SK-N-SH (cell line): ENCODE results near the gene SMG1. TPM values are rescaled to one million over a fixed set of nuclear protein-coding genes. Genes with fewer than 3 reads are reported as not detected.
A peak's percentile ranks its signal among the peaks of the same experiment; 100 is the strongest.

Source experiments
- CTCF ChIA-PET: fragments of 300-600, 350-600 bp; formaldehyde crosslinking; extraction: SDS; loops from one replicate; lab custom pipeline; 2021; lab: Yijun Ruan, JAX
- POLR2A ChIA-PET: fragments of 350-600 bp; sonication (Branson Sonifier 250); formaldehyde crosslinking; extraction: SDS; loops from one replicate; lab custom pipeline; 2020; ENCODE audit warnings: antibody characterized with exemption, inconsistent platforms; lab: Yijun Ruan, JAX
- DNase-seq: peaks from one replicate; pipeline ENCODE4 v3.0.0; 2012
- H2AFZ ChIP-seq: fragments of 200-600 bp; sonication (generic); 2 replicates; pipeline ENCODE4 v1.8.1; 2016; ENCODE audit warnings: antibody characterized with exemption, mild to moderate bottlenecking, low read depth
- H3F3A ChIP-seq: fragments of 200-600 bp; sonication (generic); replicated peaks from 2 replicates; pipeline ENCODE3; 2016; ENCODE audit warnings: antibody characterized with exemption, mild to moderate bottlenecking; ENCODE audit not compliant: insufficient read depth
- H3K27ac ChIP-seq, 2 experiments: fragments of 200-500 bp in 1 of 2; fragments of 200-600 bp in 1 of 2; sonication (Bioruptor generic) in 1 of 2; sonication (generic), shearing (Covaris generic) in 1 of 2; 2 replicates each; pipeline versions ENCODE4 v1.5.1 to v1.6.1; 2014 to 2016; ENCODE audit warnings: low read depth in 2 of 2, inconsistent platforms in 1 of 2, low read length in 1 of 2, mild to moderate bottlenecking in 1 of 2, mixed read lengths in 1 of 2
- H3K27me3 ChIP-seq: fragments of 200-600 bp; sonication (generic), shearing (Covaris generic); 2 replicates; pipeline ENCODE4 v1.6.1; 2016; ENCODE audit warnings: mixed run types; ENCODE audit not compliant: insufficient read depth
- H3K36me3 ChIP-seq, 2 experiments: fragments of 200-500 bp in 1 of 2; fragments of 200-600 bp in 1 of 2; sonication (Bioruptor generic) in 1 of 2; sonication (generic) in 1 of 2; replicated peaks in 1 of 2; 2 replicates each; pipeline versions ENCODE3 to v1.5.1; 2014 to 2016; ENCODE audit warnings: low read length in 1 of 2, mild to moderate bottlenecking in 1 of 2; ENCODE audit not compliant: insufficient read depth in 2 of 2, control insufficient read depth in 1 of 2
- H3K4me1 ChIP-seq, 2 experiments: fragments of 200-500 bp in 1 of 2; fragments of 200-600 bp in 1 of 2; sonication (Bioruptor generic) in 1 of 2; sonication (generic), shearing (Covaris generic) in 1 of 2; 2 replicates each; pipeline versions ENCODE4 v1.5.1 to v1.6.1; 2014 to 2016; ENCODE audit warnings: low read depth in 1 of 2, low read length in 1 of 2, mixed run types in 1 of 2; ENCODE audit not compliant: insufficient read depth in 2 of 2, control insufficient read depth in 1 of 2
- H3K4me2 ChIP-seq: fragments of 200-600 bp; sonication (generic), shearing (Covaris generic); 2 replicates; pipeline ENCODE4 v1.6.1; 2017; ENCODE audit warnings: mixed run types
- H3K4me3 ChIP-seq, 2 experiments: fragments of 200-500 bp in 1 of 2; fragments of 200-600 bp in 1 of 2; sonication (Bioruptor generic) in 1 of 2; sonication (generic), shearing (Covaris generic) in 1 of 2; 2 replicates each; pipeline versions ENCODE4 v1.5.1 to v1.8.1; 2014 to 2016; ENCODE audit warnings: low read depth in 2 of 2, inconsistent platforms in 1 of 2, low read length in 1 of 2, mild to moderate bottlenecking in 1 of 2, mixed read lengths in 1 of 2, moderate library complexity in 1 of 2
- H3K79me2 ChIP-seq: fragments of 200-600 bp; sonication (generic); 2 replicates; pipeline ENCODE4 v1.8.1; 2017; ENCODE audit warnings: mild to moderate bottlenecking; ENCODE audit not compliant: insufficient read depth
- H3K9ac ChIP-seq: fragments of 200-600 bp; sonication (generic); 2 replicates; pipeline ENCODE4 v1.6.1; 2017; ENCODE audit warnings: mixed run types
- H3K9me2 ChIP-seq: fragments of 200-600 bp; sonication (generic); 2 replicates; pipeline ENCODE4 v1.6.1; 2017; ENCODE audit warnings: mixed run types
- H3K9me3 ChIP-seq: fragments of 200-600 bp; sonication (generic); 2 replicates; pipeline ENCODE4 v1.6.1; 2017; ENCODE audit warnings: mixed run types, mild to moderate bottlenecking, moderate library complexity
- H4K20me1 ChIP-seq: fragments of 200-600 bp; sonication (generic); 2 replicates; pipeline ENCODE4 v1.6.1; 2017; ENCODE audit warnings: mild to moderate bottlenecking, mixed run types; ENCODE audit not compliant: insufficient read depth
- CTCF ChIP-seq: fragments of 200-600 bp; sonication (generic); IDR thresholded peaks from 2 replicates; pipeline ENCODE4 v1.6.1; 2017; ENCODE audit warnings: antibody characterized with exemption, mild to moderate bottlenecking, moderate library complexity
- ELF1 ChIP-seq: IDR thresholded peaks from 2 replicates; pipeline ENCODE4 v1.4.0; 2012
- EP300 ChIP-seq, 2 experiments: IDR thresholded peaks; 2 replicates each; pipeline versions ENCODE4 v1.4.0 to v1.6.1; 2012; ENCODE audit warnings: borderline replicate concordance in 1 of 2, low read depth in 1 of 2, low read length in 1 of 2
- FOSL2 ChIP-seq: IDR thresholded peaks from 2 replicates; pipeline ENCODE4 v1.4.0; 2012; ENCODE audit warnings: low read depth, mild to moderate bottlenecking, moderate library complexity, borderline replicate concordance
- FOXJ3 ChIP-seq: sonication (generic); formaldehyde crosslinking; IDR thresholded peaks from 2 replicates; pipeline ENCODE4 v1.5.1; 2020; ENCODE audit warnings: mild to moderate bottlenecking, missing genetic modification reagents
- JUND ChIP-seq: IDR thresholded peaks from 2 replicates; pipeline ENCODE4 v1.4.0; 2012
- MAX ChIP-seq: IDR thresholded peaks from 2 replicates; pipeline ENCODE4 v1.4.0; 2012; ENCODE audit warnings: low read depth
- NFIC ChIP-seq: IDR thresholded peaks from 2 replicates; pipeline ENCODE4 v1.4.0; 2012; ENCODE audit warnings: borderline replicate concordance
- PBX3 ChIP-seq: IDR thresholded peaks from 2 replicates; pipeline ENCODE4; 2012
- RAD21 ChIP-seq: IDR thresholded peaks from 2 replicates; pipeline ENCODE4 v1.6.1; 2012; ENCODE audit warnings: mild to moderate bottlenecking, low read length
- REST ChIP-seq: IDR thresholded peaks from 2 replicates; pipeline ENCODE4 v1.6.1; 2012; ENCODE audit warnings: mild to moderate bottlenecking, low read depth, low read length, moderate library complexity
- RFX5 ChIP-seq: IDR thresholded peaks from 2 replicates; pipeline ENCODE4 v1.6.1; 2012; ENCODE audit warnings: mild to moderate bottlenecking, improper control_type of control experiment, low read length
- RXRA ChIP-seq: IDR thresholded peaks from 2 replicates; pipeline ENCODE4 v1.4.0; 2012; ENCODE audit warnings: low read depth, mild to moderate bottlenecking, borderline replicate concordance
- SIN3A ChIP-seq: IDR thresholded peaks from 2 replicates; pipeline ENCODE4 v1.6.1; 2012; ENCODE audit warnings: low read depth, mild to moderate bottlenecking, low read length, moderate library complexity, borderline replicate concordance
- SMC3 ChIP-seq: IDR thresholded peaks from 2 replicates; pipeline ENCODE4 v1.6.1; 2012; ENCODE audit warnings: low read depth, low read length, improper control_type of control experiment
- TAF1 ChIP-seq: IDR thresholded peaks from 2 replicates; pipeline ENCODE4 v1.6.1; 2012; ENCODE audit warnings: low read depth, mild to moderate bottlenecking, low read length, moderate library complexity, borderline replicate concordance
- TEAD4 ChIP-seq: IDR thresholded peaks from 2 replicates; pipeline ENCODE4 v1.4.0; 2012; ENCODE audit warnings: mild to moderate bottlenecking, borderline replicate concordance; ENCODE audit not compliant: insufficient read depth
- YY1 ChIP-seq: IDR thresholded peaks from 2 replicates; pipeline ENCODE4 v1.4.0; 2012; ENCODE audit warnings: low read depth, mild to moderate bottlenecking
- WGBS: methylation state at CpG from one replicate; pipeline ENCODE4 v1.1.6; 2017; ENCODE audit warnings: low lambda C conversion rate; 5-methylcytosine and 5-hydroxymethylcytosine counted together
- polyA plus RNA-seq, 3 experiments: library from polyadenylated mRNA; depleted of rRNA; stranded (reverse); fragments of >200 nt; gene quantifications; 2 replicates each; pipeline ENCODE4 v1.2.3, GENCODE V29; 2012
- TF ChIP-seq, protein P1 (sequence below): fragments of 150-350 bp; IDR thresholded peaks from 2 replicates; pipeline ENCODE4 v1.6.1; 2016; ENCODE audit warnings: mild to moderate bottlenecking, low read depth, low read length
- TF ChIP-seq, protein P2 (sequence below): IDR thresholded peaks from 2 replicates; pipeline ENCODE4 v1.4.0; 2012; ENCODE audit warnings: low read depth, borderline replicate concordance

Gene SMG1
- polyA plus RNA-seq, 1 of the 3 experiments (the other 2 are of a cell fraction): 11.2 TPM

GRCh38 chr16:18969050-18969854 is 43.0 kb upstream of the SMG1 start:
- H3K36me3 ChIP-seq: no peaks in the 10 kb centered on the region
- peak overlapping the region; percentile 71 for H3K4me2 ChIP-seq
- H3K9ac ChIP-seq: no peak overlapping the region
- POLR2A ChIA-PET: interaction anchor here (0.7 kb wide), 1 partner anchor 168 kb away, joined by 3 read pairs; the partner anchor contains the start of gene ARL6IP1
- H3F3A ChIP-seq: no peaks in the 10 kb centered on the region
- no peak overlapping the region for H3K27ac ChIP-seq
- H2AFZ ChIP-seq: peak overlapping the region; percentile 85
- H3K79me2 ChIP-seq: no peaks in the 10 kb centered on the region
- no peaks in the 10 kb centered on the region for H4K20me1 ChIP-seq
- no peaks in the 10 kb centered on the region for H3K27me3 ChIP-seq
- 22% methylated on average over 18 of the region's 18 CpGs for WGBS
- peak; percentile 84 for DNase-seq
- no peak for TF ChIP-seq EP300 (IDR thresholded peaks at IDR 0.05; ENCODE audit: borderline replicate concordance in 1 of 2, low read depth in 1 of 2, low read length in 1 of 2)
- no peak for TF ChIP-seq RXRA
- no peak for TF ChIP-seq REST
- no peak for TF ChIP-seq ELF1
- TF ChIP-seq, protein P1, sequence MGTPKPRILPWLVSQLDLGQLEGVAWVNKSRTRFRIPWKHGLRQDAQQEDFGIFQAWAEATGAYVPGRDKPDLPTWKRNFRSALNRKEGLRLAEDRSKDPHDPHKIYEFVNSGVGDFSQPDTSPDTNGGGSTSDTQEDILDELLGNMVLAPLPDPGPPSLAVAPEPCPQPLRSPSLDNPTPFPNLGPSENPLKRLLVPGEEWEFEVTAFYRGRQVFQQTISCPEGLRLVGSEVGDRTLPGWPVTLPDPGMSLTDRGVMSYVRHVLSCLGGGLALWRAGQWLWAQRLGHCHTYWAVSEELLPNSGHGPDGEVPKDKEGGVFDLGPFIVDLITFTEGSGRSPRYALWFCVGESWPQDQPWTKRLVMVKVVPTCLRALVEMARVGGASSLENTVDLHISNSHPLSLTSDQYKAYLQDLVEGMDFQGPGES: no peak
- TF ChIP-seq PBX3: no peak
- TF ChIP-seq JUND: no peak
- no peak for TF ChIP-seq FOXJ3
- peak; percentile 86 for TF ChIP-seq RAD21
- no peak; the same call in 1 of the 2 replicates for TF ChIP-seq SIN3A
- no peak for TF ChIP-seq NFIC
- TF ChIP-seq FOSL2: no peak
- TF ChIP-seq YY1: no peak
- TF ChIP-seq TEAD4: no peak
- TF ChIP-seq CTCF: peak; percentile 96
- no peak for TF ChIP-seq RFX5
- no peak for TF ChIP-seq TAF1
- TF ChIP-seq, protein P2, sequence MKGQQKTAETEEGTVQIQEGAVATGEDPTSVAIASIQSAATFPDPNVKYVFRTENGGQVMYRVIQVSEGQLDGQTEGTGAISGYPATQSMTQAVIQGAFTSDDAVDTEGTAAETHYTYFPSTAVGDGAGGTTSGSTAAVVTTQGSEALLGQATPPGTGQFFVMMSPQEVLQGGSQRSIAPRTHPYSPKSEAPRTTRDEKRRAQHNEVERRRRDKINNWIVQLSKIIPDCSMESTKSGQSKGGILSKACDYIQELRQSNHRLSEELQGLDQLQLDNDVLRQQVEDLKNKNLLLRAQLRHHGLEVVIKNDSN: no peak
- 0 out of 2 replicates have a peak, but pooled peaks have one; percentile 28 for TF ChIP-seq MAX
- TF ChIP-seq SMC3: peak; percentile 79
- H3K4me3 ChIP-seq: peak overlapping the region; percentile 37 to 63
- no peaks in the 10 kb centered on the region for H3K9me3 ChIP-seq
- CTCF ChIA-PET: interaction anchor here (0.6 to 5.9 kb wide), 24 partner anchors 9 to 557 kb away, joined by 3 to 24 read pairs (median 4); partner anchors contain the start of genes ARL6IP1, RPS15A and TMC7
- H3K9me2 ChIP-seq: no peaks in the 10 kb centered on the region
- H3K4me1 ChIP-seq: peaks cover 0 to 5% of the 10 kb centered on the region in 2 experiments; a peak in 1 of 4 replicates
